ENCODE data around the gene TUBB4A.
"Not testable (repeated sequence)": the region's sequence is repeated elsewhere in the genome, so short reads cannot be mapped to it uniquely, and the experiment has no call there.

Gene TUBB4A

GRCh38 chr19:6522712-6523111 lies 20.6 kb upstream of the TUBB4A start:
- DNase-seq, result no peak

GRCh38 chr19:6521718-6522646 lies 19.9 kb upstream of the TUBB4A start:
- no peak for DNase-seq

GRCh38 chr19:6519289-6519688 lies 17.2 kb upstream of the TUBB4A start:
- DNase-seq, result no peak

GRCh38 chr19:6518145-6518911 lies 16.2 kb upstream of the TUBB4A start:
- no peak for DNase-seq

GRCh38 chr19:6516659-6517291 lies 14.7 kb upstream of the TUBB4A start:
- peak; percentile 58 for DNase-seq

- no peak for DNase-seq
Measured at GRCh38 chr19:6516018-6516658, 14.0 kb upstream of the TUBB4A start.

GRCh38 chr19:6514926-6515544 lies 12.9 kb upstream of the TUBB4A start:
- no peak for DNase-seq

- DNase-seq, result no peak
Measured at GRCh38 chr19:6514089-6514488, 12.0 kb upstream of the TUBB4A start.

GRCh38 chr19:6510618-6511017 lies 8.5 kb upstream of the TUBB4A start:
- no peak for DNase-seq

GRCh38 chr19:6509118-6509971 lies 7.2 kb upstream of the TUBB4A start:
- DNase-seq, result no peak

GRCh38 chr19:6508028-6508771 lies 6.1 kb upstream of the TUBB4A start:
- not testable (repeated sequence) for DNase-seq

GRCh38 chr19:6503407-6504201 lies 1.5 kb upstream of the TUBB4A start:
- no peak for DNase-seq

GRCh38 chr19:6500837-6501739 lies 1.0 kb downstream of the TUBB4A start:
- no peak for DNase-seq

- DNase-seq, result no peak
Measured at GRCh38 chr19:6499052-6499790, 2.9 kb downstream of the TUBB4A start.

- DNase-seq, result no peak
Measured at GRCh38 chr19:6498294-6499036, 3.6 kb downstream of the TUBB4A start.

- DNase-seq, result no peak
Measured at GRCh38 chr19:6495947-6496346, 6.2 kb downstream of the TUBB4A start.

GRCh38 chr19:6494438-6495036 lies 7.6 kb downstream of the TUBB4A start:
- DNase-seq, result no peak
